Muscle of back (tissue), 11 donors: ENCODE measurements around the gene LPP. TPM values are rescaled to one million over a fixed set of nuclear protein-coding genes. Genes with fewer than 3 reads are reported as not detected.

Experiments
- DNase-seq, 3 donors: peaks; one replicate each; pipeline versions ENCODE4 v3.0.0 to v3.0.0-alpha.2; 2013
- polyA plus RNA-seq, 10 donors: library from polyadenylated mRNA; unstranded; fragments of 120-200 nt; gene quantifications; one replicate each; pipeline ENCODE4 v1.2.1, GENCODE V29; 2013; ENCODE audit not compliant: insufficient read length in 10 of 10

The LPP gene
- polyA plus RNA-seq, 10 donors: 12.0 to 18.9 (median 16.3) TPM

DNA sequence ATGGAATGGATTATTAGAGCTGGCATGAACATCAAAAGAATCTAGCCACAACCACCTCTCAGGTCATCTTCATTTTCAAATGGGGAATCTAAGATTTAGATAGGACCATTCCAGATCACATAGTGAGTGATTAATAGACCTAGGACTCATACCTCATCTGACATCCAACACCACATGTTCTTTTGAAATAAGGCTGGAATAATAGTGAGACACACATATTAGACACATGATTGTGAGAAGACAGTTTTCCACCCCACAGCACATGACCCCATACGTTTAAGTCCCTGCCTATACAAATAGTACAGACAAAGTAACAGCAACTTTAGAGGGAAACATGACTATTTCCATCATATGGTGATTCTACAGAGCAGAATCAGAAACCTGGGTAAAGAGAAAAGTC lies 673.1 kb downstream of the LPP start:
- no peak for DNase-seq

DNA sequence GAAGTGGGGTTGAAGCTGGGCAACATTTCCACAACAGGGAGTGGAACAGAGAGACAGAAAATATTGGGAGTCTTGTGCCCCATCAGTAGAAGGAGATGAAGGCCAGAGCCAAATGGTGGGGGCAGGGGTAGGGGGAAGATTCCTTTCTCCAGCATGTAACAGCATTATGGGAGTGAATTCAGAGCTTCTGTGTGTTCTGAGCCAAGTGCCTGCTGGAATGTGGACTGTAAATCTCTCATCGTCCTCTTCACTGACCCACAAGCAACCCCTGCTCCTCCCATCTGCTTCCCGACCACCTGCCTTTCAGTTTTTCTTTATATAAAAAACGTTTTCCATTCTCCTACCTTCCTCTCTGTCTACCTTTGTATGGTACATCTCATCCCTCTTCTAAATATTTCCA lies 673.6 kb downstream of the LPP start:
- DNase-seq: peak; percentile 50 to 56 (median 56)

DNA sequence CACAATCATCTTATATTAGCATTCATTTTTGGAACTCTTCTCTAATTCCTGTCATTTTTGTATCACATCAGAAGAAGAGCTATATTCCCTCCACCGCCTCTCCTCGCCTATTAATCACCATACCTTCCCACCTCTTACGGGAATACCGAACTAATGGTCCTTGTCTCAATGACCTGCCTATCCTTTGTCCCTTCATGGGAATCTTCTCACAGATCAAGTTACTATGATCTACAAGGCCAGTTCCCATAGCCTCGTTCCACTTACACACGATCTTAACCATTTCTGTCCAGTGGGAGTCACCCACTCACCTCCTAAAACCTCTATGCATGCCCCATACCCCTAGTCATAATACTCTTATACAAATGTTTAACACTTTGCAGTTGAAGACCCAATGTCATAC lies 675.2 kb downstream of the LPP start:
- DNase-seq: no peak

DNA sequence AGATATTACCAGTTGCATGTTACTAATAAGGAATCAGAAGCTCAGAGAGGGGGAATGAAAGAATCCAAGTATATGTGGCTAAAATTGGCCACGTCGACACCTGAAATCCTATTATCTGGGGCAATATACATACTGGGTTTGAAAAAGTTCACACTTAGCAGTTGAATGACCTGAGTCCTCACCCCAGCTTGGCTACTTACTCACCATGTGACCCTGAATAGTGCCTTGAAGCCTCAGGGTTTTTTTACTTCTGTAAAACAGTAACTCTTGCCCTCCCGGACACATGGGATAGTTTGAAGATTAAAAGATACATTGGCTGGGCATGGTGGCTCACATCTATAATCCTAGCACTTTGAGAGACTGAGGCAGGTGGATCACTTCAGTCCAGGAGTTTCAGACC lies 675.6 kb downstream of the LPP start:
- no peak for DNase-seq

DNA sequence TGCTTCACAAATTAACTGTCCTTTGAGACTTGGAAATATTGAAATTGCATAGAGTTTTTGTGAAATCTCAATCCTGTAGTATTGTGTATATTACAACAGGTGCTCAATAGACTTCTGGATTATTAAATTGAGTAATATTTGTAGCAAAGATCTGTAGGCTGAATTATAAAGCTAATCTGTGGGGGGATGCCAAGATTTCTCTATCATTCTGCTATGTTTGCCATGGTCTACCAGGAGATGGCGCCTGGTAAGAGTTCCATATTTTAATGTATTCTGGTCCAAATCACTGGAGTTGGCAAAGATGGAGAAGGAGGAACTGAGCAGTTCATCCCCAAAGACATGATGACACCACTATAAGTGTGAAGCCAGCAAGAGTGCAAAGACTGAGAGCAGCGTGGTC lies 676.9 kb downstream of the LPP start:
- no peak for DNase-seq

DNA sequence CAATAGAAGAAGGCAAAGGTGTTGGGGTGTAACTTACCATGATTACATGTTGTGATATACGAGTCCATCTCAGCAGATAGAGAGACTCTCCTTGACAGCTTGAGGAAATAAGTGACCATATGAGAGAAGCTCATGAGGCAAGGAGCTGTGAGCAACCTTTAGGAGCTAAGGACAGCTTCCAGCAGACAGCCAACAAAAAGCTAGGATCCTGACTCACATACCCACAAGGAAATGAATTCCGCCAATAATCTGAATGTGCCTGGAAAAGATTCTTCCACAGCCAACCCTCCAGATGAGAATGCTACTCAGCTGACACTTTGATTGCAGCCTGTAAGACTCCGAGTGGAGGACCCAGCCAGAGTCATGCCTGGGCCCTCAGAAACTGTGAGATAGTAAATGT lies 678.2 kb downstream of the LPP start:
- DNase-seq: no peak

DNA sequence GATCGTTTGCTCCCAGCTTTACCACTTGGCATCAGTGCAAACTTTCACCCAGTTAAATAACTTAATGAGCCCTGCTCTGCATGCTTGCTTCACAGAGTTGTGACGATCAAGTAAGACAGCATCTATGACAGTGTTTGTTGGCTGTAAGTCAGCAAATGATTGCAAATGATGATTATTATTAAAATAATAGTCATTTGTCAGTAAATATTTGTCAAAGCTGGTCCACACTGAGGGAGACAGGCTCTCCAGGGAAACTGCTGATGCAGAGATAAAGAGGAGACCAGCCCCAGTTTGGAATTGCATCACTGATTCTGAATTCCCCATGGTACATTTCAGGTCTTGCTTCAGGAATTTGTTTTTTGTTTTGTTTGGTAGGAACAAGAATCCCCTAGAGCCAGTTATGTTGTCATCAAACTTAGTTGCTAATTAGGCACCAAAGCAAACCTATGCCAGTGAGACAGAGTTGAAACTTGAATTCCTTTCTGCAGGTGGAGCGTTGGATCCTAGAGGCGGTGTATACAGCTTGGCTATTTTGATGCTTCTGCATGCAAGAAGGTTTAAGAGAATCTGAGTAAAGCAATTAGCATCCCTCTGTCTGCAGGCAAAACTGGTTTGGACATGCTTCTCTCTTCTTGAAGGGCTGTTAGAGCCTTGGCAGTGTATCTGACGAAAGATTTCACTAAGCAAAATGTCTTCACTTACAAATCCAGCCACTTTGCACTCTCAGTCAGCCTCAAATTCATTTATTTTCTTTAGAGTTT lies 679.2 kb downstream of the LPP start:
- no peak for DNase-seq

DNA sequence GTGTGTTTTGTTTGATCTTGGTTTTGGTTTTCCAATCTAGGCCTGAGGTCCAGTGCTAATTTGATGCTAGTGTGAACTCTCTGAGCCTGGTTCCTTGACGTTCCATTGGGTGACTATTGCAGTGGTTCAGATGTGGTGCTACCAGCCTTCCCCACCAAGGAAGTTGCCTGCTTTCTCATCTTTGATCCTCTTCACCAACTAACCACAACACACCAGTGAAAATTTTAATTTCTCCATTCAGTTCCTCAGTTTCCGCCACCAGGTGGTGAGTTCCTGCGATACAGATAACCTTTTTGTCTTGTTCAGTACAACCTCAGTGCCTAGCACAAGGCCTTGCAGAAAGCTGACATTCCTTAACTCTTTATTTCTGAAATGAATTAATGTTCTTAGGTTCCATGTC lies 680.4 kb downstream of the LPP start:
- DNase-seq: no peak

DNA sequence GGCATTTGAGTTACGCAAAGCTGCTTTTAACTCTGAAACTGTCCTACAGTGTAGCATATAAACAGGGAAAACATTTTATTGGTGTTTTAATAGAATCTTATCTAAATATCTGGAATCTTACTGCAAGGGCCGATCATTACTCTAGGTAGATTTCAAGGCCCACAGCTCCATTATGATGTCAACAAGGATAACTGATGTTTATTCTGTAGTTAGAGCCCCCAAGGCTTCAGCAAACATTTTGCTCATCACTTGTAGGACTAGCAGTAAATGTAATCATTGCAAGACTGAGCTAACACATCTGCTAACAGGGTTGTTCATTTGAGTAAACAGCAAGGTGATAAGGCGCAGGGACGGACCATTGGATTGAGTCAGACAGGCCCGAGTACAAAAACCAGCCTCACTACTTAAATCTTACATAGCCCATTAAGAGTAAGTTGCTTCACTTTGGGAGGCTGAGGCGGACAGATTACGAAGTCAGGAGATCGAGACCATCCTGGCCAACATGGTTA lies 685.3 kb downstream of the LPP start:
- no peak for DNase-seq

DNA sequence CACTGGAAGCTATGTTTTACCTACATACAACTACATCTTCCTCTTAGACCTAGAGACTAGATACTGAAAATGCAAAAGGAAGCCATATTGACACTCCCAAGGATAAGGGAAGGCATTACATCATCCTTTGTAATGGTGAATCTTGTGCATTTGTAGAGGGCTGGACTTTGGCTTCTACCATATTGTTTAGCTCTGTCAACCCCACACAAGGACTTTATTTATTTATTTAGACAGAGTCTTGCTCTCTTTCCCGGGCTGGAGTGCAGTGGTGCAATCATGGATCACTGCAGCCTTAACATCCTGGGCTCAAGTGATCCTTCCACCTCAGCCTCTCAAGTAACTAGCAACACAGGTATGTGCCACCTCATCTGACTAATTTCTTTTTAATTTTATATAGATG lies 686.3 kb downstream of the LPP start:
- DNase-seq: no peak

DNA sequence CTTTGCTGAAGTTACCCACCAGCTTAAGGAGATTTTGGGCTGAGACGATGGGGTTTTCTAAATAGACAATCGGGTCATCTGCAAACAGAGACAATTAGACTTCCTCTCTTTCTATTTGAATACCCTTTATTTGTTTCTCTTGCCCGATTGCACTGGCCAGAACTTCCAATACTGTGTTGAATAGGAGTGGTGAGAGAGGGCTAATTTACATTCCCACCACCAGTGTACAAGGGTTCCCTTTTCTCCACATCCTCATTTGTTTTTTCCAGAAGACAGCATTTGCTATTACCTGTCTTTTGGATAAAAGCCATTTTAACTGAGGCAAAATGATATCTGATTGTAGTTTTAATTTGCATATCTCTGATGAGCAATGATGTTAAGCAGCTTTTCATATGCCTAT lies 687.9 kb downstream of the LPP start:
- no peak for DNase-seq

DNA sequence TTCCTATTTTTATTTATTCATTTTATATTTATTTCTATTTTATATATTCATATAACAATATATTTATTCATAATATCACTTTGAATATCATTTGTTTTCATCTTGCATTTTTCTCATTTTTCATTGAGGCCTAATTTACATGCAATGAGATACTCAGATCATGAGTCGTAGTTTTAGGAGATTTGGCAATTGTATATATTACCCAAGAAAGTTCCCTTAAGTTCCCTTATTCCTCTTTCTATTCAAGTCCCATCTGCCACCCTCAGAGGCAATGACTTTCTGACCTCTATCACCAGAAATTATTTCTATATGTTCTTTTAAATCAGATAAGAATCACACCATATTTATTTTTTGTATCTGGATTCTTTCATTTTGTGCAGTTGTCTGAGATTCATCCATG lies 688.7 kb downstream of the LPP start:
- DNase-seq: no peak

DNA sequence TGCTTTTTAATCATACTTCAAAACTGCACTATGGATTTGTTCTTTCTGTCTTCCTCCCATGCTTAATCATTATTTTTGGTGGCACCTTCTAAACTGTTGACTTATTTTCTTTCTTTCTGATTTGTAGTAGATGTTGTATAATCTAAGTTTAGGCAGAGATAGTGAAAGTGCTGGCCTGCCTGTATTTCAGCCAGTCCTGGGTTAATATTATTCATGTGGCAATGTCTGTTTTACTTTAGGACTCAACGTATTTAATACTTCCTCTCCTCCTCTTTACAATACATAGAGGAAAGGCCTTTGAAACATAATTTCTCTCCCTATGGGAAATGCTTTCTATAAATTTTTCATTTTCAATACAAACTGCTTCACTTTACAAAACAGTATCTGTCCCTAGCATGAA lies 690.1 kb downstream of the LPP start:
- DNase-seq: no peak

DNA sequence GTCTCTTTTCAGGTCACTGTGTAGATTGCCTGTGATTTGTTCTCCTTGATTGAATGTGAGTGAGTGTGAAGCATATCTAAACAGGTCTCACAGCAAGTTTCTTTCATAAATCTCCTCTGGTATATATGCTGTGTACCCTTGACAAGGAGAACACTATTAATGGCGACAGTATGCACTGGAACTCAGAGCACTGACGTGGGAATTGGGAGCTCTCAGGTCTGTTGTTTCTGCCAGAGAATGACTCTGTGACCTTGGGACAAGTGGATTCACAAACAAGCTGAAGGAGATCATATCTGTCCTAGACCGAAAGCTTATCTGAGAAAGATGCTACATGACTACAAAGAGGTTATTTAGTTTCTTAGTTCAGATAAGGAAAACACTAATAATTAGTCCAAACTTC lies 691.6 kb downstream of the LPP start:
- no peak for DNase-seq

DNA sequence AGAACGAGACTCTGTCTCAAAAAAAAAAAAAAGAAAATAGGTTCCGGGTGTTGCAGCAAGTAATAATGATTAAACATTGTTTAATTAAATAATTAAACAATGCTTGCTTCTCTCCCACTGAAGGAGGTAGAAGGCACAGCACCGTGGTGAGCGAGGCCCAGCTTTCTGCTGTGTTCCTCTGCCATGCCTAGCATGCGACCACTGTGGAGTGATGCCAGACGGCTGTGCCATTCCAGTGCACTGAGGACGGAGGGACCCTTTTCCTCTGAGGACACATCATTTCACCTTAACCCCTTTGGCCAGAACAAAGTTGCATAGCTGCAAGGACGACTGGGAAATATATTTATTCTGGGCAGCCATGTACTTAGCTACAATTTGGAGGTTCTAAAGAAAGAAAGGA lies 695.0 kb downstream of the LPP start:
- DNase-seq: no peak

DNA sequence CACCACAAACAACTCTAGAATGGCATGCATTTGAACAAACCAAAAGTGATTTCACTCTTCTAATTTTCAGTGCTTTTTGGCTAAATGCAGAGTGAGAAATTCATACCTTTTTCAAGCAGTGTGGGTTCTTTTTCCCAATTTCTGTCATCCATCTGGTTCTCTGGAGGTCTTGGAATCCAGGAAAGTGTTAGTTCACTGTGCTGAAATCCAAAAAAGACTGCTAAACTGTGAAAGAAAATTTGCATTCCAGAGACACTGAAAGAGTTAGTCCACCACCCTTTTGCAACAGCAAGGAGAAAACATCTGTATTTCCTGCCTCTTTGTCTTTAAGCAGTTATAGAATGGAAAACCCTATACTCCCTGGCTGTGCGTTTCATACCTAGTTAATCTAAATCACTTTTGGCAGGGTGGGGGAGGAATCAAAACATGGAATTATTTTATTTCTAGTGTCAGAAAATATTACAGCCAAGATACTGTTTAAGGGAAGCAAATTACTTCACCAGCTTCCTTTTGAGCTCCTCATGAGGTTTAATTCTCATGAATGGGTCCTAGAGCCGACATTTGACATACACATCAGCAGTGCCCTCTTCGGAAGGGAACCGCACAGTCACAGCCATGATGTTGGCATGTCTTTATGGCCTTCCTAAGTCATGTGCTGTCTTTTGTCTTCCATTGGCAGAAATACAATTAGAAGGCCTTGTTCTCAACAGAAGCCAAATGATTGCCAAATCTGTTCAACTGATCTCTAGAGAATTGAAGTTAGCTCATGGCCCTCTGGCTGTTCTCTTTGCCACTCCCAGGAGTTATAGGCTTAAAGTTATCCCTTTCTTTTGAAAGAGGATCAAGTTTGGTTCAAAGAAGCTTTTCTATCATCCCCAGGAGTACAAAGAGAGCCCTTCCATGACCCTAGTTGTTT lies 700.2 kb downstream of the LPP start:
- DNase-seq: peak; percentile 28 to 50 (median 41)

DNA sequence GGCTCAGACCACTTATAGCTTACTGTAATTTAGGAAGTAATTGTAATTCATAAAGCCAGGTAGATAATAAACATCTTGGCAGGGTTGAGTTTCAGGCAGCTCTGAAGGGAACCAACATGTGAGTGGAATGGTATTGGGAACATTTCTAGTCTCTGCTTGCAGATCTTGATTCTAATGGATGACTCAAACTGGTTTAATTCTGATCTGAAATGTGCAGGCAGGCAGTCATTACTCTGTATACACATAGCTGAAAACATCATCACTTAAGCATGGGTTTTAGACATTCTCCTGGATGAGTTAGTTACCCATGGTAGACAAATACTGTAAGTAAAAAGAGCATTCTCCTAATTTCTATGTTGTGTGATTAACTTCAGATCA lies 700.8 kb downstream of the LPP start:
- DNase-seq: no peak

DNA sequence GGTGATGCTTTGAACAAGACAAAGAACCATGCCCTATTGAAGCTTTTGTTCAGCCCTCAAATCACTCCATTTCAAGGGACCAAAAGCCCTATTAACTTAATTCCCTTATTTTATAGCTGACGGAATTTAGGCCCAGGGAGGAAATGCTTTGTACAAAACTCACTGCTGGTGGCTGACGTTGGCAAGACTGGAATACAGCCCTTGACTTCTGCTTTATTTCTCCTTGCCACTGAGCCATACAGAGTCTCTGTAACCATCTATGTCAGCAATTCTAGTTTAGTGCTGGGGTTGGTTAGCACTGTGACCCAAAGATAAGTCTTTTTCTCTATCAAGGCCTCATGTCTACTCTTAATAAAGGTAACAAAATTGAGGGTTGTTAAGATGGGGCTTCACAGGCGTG lies 701.7 kb downstream of the LPP start:
- DNase-seq: no peak

DNA sequence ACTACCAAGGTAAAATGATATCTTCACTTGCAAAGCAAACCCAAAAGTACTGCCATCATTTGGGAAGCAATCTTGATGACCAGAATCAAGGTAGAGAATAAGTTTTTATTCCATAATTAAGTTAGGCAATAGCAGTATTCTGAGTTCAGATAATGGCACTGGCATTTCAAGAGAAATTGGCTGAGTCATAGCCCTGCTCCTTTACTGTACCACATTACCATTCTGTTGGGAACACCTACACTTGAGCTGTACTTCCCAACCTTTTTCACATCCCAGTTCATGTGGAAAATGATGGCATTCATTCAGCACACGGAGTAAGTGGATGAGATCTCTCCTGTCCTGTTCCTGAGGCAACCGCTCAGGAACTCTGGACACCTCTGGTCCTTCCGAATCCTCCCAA lies 706.2 kb downstream of the LPP start:
- no peak for DNase-seq

DNA sequence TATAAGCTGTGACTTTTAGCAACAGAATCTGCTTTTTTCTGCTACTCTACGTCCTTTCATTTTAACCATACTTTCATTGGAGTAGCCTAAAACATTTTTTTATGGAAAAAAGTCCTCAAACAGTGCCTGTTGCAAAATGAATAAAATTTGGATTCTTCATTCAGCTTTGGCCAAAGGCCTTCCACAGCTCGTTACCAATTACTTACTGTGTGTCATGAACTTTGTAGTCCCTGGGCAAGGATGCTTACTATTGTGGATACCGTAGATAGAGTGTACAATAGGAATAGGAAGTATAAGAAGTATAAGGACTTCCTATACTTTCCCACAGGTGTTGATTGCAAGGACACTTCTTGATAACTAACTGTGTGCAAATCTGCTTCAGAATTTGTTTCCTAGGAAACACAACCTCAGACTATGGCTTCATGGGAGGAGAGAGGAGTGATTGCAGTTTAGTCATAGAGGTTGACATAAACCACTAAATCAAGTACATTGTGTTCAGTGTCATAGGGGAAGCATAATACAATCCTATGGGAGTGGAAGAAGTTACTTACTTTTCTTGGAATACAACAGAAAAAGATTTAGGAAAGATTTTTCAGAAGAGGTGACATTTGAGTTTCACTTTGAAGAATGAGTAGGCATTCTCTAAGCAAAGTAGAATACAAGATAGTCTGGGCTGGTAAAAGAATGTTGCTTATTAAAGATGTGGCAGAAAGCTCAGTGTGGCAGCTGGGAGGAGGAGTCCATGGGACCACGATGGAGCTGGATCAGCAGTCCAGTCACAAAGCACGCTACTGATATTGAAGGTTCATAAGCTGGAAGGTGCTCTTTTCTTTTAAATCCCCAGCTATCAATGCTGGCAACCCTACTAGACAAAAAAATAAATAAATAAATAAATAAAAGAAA lies 708.1 kb downstream of the LPP start:
- no peak for DNase-seq

DNA sequence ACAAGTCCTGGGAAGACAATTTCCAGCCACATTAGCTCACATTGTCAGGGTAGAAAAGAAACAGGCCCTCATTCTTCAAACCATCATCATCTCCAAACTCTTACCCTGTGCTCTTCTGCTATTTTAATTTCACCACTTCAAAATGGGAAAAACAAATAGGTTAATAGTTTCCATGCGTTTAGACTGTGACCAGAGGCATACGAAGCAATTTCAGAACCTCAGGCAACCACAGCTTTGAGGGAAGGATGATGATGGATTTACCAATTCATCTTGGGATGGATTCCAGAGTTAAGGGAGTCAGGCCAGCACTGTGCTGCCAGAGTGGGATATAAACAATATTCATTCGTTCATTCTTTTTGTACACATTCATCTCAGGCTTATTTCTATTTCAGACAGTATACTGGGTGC lies 710.0 kb downstream of the LPP start:
- peak; percentile 49 to 69 (median 54) for DNase-seq

DNA sequence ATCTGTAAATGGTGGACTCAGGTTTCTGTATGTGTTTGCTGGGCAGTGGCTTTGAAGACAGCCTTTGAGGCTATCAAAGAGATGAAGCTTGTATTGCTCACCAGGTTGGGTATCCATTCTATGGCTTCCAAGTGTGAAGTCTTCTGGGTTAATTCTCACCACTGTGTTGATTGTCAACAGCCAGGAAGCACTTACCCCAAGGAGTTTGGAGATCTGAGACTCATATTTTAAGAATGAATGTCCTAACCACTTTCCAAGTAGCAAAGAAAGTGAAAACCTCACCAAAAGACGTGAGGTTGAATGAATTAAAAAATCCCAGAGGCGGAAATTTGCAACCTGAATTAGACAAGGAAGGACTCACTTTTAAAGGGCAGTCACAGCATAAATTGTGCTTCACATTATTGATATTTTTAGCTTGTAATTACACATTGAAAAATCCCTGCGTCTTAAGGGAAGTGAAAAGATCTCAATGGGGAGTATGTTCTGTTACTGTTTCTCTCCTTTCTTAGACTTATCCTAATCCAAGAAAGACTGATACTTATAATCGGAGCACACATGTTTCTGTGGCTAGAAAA lies 713.8 kb downstream of the LPP start:
- DNase-seq: no peak
